NCI-H526 treated with DMSO at 0.1 percent for 48 hours (cell line): ENCODE data around the gene CILP.
"Not testable (repeated sequence)": the region's sequence is repeated elsewhere in the genome, so short reads cannot be mapped to it uniquely, and the experiment has no call there.

Experiments
- DNase-seq: peaks from one replicate; lab custom pipeline; 2025; lab: John Stamatoyannopoulos, UW

The CILP gene

DNA sequence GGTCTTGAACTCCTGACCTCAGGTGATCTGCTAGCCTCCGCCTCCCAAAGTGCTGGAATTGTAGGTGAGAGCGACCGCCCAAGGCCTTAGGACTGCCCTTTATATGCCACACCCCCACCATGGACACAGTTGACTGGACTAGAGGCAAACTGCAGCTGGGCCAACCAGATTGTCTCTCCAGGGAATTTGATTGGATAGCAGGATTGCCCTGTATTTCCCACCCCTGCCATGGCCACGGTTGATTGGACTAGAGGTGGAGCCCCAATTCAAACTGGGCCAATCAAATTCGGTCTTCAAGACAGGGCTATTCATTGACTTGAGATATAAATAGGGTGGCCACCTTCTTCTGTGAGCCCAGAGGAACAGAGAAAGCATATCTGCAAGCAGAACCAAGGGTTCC, 19.3 kb downstream of the CILP start:
- no peak for DNase-seq

DNA sequence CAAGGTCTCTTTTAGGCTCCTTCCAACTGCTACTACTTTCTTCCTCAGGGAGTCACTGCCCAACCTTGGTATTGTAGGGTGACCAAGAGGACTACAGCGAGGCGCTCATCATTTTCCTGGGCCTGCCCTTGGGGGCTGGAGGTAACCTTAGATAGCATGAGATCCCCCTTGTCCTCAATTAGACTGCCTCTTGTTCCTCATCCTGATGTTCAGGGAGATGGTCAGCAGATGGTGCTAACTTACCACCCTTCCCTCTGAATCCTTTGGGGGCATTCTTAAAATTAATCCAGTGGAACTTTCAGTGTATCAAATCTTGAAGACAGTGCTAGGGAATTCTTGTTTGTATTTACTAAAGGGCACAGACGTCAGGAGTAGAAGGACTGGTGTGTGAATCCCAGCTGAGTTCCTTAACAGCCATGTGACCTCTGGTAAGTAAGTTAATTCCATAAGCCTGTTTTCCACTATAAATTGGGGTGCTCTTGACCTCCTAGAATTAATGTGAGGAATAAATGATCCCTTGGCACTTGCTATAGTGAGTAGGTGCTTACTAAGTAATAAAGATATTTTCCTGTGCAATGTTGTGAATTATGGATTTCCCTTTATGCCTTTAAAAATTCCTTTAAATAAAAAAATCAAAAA, 22.1 kb downstream of the CILP start:
- peak; percentile 36 for DNase-seq

DNA sequence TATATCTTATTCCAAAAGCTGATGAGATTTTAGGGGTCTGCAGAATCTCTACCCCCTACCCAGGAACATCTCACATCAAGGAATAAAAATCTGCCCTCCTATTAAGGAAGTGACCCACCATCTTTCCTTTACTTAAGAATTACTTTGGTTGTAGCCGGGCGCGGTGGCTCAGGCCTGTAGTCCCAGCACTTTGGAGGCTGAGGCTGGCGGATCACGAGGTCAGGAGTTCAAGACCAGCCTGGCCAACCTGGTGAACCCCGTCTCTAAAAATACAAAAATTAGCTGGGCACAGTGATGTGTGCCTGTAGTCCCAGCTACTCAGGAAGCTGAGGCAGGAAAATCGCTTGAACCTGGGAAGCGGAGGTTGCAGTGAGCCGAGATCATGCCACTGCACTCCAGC, 22.8 kb downstream of the CILP start:
- not testable (repeated sequence) for DNase-seq

DNA sequence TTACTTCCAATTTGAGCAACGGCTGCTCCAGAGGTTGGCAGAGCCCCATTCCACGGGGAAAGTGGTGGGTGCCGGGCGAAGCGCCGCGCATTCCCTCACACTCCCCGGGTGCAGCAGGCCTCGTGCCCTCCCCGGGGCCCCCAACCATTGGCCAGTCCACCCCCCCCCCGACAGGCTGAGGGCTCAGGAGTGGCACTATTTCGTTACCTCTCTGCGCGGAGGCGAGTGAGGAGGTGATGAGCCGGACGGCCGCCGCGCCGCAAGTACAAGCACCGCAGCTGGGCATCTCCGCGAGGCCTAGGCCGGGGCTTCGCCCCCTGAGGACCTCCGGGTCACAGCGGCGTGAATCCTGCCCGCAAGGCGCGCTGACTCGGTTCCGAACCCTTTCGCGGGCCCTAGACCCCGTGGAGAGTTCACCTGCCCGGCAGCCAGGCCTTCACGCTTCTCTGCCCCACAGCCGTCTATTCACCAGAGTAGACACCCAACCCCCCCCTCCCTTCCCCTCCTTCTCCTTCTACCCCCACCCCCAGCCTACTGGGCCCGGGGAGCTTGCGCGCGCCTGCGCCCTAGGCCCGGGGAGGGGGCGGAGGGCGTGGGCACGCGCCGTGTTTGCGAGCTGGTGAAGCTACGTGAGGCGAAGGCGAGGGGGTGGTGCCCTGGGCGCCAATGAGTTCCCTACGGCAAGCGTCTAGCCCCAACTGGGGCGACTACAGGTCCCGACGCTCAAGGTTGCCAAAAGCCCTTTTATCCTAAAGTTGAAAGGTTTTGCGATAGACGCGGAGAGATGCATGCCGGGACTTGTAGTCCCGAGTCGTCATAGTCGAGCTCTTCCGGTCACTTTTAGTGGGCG, 26.2 kb downstream of the CILP start, which contains the start of gene CLPX:
Gene CLPX, minus strand, starts transcription at position 475 of the 850 bp plus-strand sequence. Its CDS starts 189 bp downstream, at position 286.
- DNase-seq, result peak; percentile 82

DNA sequence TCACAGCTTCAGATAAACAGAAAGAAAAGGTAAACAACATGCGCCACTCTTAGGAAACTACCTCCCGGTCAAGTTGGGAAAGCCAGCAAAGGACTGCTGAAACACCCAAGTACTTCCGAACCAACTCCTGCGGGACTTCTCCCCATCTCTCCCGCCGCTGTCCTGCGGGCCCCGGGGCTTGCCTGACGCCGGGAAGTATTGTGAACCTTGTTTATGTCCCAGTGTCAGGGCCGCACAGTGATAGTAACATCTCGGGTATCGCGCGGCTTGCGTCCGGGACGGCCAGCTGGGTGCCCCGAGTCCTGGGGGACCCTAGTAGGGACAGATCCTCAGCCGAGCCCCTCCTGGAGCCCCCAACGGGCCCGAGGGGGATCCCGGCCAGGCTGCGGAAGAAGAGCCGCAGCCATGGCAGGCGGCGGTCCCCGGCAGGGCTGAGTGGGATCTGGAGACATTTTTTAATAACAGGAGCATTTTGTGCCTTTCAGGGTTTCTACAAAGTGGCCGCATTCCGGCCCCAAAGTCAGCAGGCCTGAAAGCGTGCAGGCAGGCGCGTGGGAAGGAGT, 26.9 kb downstream of the CILP start:
- peak; percentile 24 for DNase-seq

DNA sequence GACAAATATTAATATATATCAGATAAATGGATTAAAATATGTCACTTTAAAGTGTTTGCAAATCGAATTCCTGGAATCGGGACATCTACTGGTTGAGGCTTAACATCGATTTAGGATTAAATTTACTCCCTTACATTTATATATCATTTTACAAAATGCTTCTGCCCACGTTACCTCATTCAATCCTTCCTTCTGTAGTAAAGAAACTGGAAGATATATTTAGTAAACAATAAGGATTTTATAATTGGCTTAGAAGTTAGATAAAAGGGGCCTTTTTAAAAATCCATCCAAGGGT, 27.5 kb downstream of the CILP start:
- DNase-seq, result no peak

DNA sequence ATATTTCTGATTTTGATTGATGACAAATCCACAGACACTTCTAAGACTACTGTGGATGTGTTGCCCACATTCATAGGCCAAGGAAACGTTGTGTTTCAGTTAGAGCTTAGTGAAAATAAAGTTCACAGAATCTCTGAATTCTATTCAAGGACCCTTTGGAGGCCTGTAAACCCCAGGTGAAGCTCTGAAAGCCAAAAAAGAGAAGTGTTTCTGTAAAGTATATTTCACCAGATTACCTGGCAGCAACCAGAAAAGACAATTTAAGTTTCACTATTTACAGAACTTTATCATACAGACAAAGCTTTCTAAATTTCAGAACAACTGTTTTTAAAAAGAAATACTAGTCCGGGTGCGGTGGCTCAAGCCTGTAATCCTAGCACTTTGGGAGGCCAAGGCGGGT, 28.7 kb downstream of the CILP start:
- no peak for DNase-seq

DNA sequence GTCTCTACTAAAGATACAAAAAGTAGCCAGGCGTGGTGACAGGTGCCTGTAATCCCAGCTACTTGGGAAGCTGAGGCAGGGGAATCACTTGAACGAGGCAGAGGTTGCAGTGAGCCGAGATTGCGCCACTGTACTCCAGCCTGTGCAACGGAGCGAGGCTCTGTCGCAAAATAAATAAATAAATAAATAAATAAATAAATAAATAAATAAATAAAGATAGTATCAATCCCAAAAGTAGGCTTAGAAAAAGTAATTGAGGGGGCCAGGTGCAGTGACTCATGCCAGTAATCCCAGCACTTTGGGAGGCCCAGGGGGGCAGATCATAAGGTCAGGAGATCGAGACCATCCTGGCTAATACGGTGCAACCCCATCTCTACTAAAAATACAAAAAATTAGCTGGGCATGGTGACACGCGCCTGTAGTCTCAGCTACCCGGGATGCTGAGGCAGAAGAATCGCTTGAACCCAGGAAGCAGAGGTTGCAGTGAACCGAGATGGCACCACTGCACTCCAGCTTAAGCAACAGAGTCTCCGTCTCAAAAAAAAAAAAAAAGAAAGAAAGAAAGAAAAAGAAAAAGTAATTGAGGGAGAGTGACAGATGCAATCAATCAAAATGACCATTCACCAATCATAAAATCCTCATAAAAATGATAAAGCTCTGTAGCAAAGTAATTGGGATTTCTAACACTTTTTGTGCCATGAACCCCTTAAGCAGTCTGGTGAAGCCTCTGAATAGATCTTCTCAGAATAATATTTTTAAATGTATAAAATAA, 29.5 kb downstream of the CILP start:
- not testable (repeated sequence) for DNase-seq

DNA sequence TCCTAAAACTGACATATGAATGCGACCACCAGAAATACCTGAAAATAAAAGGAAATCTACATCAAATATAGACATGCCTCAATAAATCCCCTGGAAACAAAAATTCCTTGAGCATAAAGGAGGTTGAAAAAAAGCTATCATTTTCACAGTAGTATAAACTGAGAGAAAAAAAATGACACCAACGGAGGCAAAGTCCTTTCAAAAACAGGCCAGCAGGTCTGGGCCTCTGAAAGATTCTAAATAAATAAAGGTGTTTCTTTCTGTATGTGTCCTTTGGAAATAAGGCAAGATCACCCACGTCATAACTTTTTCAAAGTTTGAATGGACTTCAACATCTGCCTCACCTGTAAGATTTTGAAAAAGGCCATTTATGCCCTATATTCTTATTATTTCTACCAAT, 31.1 kb downstream of the CILP start:
- DNase-seq, result no peak

DNA sequence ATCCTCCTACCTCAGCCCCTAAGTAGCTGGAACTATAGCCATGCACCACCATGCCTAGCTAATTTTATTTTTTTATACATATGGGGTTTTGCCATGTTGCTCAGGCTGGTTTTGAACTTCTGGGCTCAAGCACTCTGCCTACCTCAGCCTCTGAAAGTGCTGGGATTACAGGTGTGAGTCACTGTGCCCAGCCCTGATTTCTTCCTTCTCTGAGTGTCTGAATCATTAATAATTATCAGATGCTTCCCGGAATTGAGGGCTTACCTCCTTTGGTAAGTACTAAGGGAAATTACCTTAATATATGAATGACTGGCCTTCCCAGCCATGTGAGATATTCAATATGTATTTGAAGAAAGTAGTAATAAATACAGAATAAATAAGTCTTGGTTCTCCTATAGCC, 33.4 kb downstream of the CILP start:
- DNase-seq, result no peak

DNA sequence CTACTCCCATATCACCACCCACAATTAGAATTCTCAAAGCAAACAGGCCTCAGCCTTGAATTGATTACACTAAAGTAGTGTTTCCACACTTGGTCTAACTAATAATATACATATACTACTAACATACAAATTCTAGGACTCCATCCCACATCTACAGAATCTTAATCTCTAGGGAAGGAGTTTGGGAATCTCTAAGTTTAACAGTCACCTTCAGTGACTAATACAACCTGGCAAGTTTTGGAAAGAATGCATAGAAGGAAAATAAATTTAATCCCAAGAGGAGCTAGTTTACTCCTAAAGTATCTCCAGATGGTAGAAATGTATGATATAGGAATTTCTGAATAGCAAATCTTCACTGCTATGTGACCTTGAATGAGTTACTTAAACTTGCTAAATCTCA, 35.2 kb downstream of the CILP start:
- DNase-seq, result no peak

DNA sequence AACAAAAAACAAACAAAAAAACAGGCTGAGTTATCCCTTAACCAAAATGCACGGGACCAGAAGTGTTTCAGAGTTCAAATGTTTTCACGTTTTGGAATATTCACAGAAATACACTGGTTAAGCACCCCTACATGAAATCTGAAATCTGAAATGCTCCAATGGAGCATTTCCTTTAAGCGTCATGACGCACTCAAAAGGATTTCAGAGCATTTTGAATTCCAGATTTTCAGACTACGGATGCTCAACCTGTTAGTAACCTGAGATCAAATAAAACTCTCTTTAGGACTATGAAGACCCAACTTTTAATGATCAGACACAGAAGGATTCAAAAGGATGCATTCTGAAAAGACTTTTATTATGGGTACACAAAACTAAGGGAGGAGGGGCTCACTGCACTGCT, 35.8 kb downstream of the CILP start:
- no peak for DNase-seq

DNA sequence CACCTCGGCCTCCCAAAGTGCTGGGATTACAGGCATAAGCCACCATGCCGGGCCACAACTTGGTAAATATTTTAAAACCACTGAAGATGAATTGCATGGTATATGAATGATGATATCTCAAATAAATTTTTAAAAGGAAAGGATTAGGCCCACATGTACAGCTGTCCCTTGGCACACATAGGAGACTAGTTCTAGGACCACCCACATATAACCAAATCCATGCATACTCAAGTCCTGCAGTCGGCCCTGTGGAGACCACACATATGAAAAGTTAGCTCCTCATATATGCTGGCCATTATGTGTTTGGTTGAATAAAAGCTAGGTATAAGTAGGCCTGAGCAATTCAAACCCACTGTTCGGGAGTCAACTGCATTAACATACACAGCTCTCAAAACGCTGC, 36.8 kb downstream of the CILP start:
- no peak for DNase-seq

DNA sequence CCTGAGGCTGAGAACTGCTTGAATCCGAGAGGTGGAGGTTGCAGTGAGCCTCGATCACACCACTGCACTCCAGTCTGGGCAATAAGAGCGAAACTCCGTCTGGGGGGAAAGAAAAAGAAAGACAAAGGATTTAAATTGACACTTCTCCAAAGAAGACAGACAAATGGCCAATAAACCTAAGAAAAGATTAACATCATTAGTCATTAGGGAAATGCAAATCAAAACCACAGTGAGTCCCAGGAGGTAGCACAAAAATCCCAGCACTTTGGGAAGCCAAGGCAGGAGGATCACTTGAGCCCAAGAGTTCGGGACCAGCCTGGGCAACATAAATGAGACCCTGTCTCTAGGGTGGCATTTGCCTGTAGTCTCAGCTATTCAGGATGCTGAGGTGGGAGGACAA, 38.7 kb downstream of the CILP start:
- no peak for DNase-seq

DNA sequence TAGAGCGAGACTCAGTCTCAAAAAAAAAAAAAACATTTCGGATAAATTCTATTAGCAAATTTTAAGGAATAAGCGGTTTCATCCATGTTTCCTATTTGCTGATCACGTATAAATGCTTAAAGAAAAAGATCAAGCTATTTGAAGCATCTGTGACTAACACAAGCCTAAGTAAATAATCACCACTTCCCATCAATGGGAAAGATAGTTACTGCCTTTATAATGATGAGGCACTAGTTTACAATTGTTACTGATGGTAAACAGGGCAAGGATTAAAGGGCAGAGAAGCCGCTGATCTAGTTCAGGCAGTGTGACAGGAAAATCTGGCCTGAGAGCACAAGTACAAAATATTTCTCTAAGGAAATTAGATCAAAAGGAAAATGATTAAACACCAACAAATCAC, 39.8 kb downstream of the CILP start:
- no peak for DNase-seq

DNA sequence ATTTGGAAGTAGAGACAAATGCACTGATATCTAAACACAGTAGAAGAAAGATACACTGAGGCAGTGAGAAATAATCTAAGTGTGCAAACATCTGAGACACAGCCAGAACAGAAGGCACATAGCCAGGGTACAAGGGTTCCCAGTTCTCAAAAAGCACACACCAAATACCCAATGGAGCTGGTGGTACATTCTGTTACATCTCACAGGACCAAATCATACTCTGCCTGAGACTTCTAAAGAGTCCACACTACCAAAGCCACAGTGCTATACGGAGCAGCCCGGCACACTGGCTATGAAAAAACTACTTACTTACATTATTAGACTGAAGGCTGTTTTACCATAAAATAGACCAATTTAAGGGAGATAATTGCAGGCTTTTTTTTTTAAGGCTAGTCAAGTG, 45.4 kb downstream of the CILP start:
- DNase-seq, result no peak

DNA sequence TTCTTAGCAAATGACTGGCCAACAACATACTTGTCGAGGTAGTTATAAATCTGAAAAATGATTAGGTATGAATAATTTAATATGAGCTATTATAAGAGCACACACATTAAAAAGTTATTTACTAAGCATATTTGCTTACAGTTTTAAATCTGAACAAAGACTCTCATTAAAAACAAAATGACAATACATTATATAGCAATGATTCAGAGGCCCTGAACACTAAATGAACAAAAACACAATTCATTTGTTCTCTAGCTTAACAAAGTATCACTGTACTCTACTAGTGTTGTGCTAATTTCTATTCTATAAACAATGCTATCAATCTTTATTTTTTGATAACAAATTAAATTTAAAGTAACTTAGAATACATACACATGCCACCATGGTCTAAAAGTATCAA, 47.1 kb downstream of the CILP start:
- no peak for DNase-seq

DNA sequence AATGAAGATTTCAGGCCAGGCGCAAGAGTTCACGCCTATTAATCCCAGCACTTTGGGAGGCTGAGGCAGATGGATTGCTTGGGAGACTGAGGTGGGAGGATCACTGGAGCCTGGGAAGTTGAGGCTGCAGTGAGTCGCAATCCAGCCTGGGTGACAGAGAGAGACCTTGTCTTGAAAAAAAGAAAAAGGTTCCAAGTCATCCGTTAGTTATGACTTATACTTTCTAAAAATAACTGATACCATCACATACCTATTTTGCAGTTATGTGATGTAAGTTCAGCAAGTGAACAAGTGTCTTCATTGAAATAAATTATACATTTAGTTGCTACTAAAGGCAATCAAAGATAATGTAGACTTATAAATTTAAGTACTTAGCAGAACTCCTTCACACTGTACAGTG, 48.2 kb downstream of the CILP start:
- DNase-seq, result no peak

DNA sequence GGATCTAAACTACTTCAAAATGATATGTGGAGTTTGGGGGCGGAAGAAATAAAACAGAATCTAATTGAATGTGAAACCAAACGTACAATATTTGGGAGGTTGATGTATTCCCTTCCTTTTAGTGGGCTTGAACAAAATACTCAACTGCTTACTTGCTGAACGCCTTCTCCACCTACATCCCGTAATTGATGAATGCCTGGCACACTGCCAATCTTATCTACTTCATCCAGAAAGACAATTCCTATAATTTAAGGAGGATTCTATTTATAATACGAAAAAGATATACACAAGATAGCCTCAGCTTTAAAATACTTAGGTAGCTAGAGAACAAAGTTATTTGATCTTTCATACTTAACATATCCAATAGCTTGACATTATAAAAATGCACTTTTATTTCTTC, 54.6 kb downstream of the CILP start:
- no peak for DNase-seq

DNA sequence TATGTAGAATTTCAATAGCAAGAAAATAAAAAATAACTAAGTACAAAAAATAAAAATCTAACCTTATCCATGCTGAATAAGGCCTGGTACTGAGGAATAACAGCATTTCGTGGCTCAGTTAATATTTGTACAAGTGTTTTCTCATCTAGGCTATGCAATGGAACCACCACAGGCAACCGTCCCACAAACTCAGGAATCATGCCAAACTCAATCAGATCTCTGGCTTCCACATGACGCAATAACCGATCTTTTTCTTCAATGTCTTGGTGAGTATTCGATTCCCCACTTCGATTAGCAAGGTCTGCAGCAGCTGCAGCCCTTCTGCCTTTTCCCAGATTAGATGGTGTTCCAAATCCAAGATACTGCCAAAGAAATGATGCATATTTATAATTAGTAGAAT, 56.6 kb downstream of the CILP start:
- DNase-seq, result no peak

DNA sequence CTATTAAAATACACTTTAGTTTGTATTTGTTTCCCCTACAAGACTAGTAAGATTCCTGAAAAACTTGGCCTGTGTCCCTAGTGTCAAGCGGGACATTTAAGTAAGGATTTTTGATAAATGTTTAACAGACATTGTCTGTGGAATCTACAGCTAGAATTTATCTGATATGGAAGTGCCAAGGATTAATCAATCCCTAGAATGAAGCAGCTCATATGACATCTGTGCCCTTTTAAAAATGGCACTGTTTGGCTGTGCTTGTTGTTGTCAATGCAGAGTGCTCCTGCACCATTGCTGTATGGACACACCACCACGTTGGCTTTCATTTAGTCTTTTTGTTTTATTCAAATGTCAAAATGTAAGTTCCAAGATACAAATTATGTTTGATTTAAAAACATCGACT, 63.4 kb downstream of the CILP start:
- DNase-seq, result no peak

DNA sequence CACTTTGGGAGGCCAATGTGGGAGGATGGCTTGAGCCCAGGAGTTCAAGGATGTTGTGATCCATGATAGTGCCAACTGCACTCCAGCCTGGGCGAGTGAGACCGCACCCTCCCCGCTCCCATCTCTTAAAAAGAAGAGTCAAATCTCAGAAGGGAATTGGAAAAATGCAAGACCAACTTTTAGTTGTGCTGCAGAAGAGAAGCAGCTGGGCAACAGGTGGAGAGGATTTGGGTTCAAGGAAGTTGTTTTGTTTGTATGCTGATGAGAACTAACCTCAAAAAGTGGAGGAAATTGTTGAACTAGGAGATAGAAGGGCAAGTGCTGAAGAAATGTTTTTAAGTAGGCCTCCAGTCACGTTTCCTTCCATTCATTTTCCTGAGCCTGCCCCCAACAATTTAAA, 64.8 kb downstream of the CILP start:
- DNase-seq, result no peak
